Cerebellar cortex (tissue), 1 donor: Measurements from ENCODE around the gene EFNA5.

Experiments
- DNase-seq: peaks from one replicate; pipeline ENCODE4 v3.0.0-alpha.2; 2015; ENCODE audit warnings: low spot score

The EFNA5 gene

DNA sequence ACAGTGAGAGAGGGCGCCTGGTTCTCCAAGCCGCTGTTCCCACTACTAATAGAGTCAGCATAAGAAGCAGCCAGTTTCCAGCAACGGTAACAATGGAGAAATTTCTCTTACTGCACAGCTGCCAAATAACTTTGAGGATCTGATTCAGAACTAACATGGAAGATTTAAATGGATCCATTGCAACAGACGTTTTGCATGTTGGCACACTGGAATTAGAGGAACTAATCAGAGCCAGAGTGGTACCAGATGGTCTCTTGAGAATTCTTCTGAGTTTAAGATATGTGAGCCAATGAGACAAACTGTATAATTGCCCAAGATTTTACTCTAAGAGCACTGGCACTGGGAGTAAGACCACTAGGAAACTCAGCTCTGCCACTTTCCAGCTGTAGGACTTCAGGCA is 186.5 kb downstream of the EFNA5 start:
- no peak for DNase-seq

- DNase-seq, result no peak
Observed at GRCh38 chr5:107483231-107484024, 187.3 kb downstream of the EFNA5 start.

- no peak for DNase-seq
Observed at GRCh38 chr5:107478068-107478641, 192.6 kb downstream of the EFNA5 start.

GRCh38 chr5:107477492-107477891 is 193.2 kb downstream of the EFNA5 start:
- DNase-seq, result no peak

- no peak for DNase-seq
Observed at GRCh38 chr5:107476783-107477182, 194.0 kb downstream of the EFNA5 start.

- no peak for DNase-seq
Observed at GRCh38 chr5:107474716-107475489, 195.8 kb downstream of the EFNA5 start.

DNA sequence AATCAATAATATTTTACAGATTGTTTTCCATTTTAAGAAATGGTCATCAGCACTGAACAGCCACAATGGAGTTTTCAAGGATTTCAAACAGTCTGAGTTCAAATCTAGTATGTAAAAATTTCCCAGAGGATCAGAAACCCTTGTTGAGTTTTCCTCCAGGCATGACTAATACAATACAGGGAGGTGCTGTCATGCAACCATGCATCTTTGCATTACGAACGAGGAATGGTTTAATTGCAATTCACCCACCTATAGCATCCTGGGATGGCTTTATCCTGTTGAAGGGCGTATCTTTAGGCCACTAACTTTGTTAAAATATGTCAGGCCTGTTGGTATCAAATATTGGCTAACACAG is 196.4 kb downstream of the EFNA5 start:
- no peak for DNase-seq

- no peak for DNase-seq
Observed at GRCh38 chr5:107472620-107473064, 198.1 kb downstream of the EFNA5 start.

- no peak for DNase-seq
Observed at GRCh38 chr5:107470295-107470582, 200.5 kb downstream of the EFNA5 start.

DNA sequence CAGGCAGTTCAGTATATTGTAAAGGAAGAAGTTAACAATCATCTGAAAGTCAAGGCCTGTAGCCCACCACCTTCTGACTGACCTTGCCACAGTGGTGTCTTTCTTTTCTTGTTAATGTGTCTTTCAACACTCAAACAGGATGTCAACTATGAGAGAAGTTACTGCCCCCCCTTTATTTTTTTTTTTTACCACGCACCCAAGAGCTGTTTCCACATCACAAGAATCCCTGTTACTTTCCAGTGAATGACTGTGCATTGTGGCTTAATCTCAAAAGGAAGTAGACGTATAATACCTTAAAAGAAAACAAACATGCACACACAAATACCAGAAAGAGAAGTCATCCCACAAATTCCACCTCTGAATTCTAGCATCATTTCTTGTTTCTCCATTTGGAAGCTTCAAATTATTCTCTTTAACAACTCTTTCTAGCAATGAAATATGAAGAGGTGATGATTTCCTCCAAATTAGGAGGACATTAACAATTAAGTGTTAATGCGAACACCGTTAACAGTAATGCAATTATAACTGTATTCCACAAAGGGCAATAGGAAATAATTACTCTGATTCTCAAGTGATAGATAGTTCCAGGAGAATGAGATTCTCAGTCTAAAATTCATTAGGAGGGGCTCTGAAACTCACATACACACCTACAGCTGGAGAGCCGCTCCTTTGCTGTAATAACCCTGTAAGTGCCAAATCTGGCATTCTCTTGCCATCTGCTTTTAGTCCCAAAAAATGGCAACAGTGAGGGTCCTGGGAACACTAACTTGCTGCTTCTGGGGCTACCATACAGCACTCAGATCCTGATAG is 201.0 kb downstream of the EFNA5 start:
- DNase-seq, result no peak

DNA sequence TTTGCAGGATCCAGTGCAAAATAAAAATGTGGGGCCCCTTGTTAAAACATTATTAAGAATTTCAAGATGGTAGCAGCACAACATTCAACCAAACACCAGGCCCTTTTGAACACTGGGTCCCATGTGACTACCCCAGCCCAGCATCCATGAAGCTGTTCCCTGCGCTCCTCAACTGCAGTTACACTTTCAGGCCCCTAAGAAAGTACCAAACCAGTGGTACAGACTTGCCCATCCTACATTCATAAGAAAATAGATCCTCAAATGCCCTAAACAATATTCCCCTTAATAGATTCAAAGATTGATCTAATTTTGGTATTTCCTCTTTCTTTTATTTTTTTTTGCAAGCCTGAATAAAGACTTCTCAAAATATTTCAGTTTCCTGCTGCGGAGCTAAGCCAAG is 201.7 kb downstream of the EFNA5 start:
- DNase-seq, result no peak

DNA sequence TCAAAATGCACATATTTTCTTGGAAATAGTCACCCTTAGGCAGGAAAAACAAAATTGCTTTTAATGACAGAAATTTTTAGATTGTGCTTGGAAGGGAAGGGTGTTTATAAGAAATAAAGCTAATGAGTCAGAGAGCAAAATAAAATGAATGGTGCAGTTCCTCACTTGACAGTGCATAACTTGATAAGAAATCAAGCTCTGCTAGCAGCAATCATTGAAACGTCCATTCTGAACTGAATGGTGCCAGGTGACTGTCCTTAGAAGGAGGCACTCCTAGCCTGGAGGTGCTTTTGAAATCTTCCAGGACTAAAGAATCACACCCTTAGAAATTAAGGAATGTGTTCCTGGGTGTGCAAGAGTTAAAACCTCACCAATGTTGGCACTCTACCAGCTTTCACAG is 202.5 kb downstream of the EFNA5 start:
- no peak for DNase-seq

DNA sequence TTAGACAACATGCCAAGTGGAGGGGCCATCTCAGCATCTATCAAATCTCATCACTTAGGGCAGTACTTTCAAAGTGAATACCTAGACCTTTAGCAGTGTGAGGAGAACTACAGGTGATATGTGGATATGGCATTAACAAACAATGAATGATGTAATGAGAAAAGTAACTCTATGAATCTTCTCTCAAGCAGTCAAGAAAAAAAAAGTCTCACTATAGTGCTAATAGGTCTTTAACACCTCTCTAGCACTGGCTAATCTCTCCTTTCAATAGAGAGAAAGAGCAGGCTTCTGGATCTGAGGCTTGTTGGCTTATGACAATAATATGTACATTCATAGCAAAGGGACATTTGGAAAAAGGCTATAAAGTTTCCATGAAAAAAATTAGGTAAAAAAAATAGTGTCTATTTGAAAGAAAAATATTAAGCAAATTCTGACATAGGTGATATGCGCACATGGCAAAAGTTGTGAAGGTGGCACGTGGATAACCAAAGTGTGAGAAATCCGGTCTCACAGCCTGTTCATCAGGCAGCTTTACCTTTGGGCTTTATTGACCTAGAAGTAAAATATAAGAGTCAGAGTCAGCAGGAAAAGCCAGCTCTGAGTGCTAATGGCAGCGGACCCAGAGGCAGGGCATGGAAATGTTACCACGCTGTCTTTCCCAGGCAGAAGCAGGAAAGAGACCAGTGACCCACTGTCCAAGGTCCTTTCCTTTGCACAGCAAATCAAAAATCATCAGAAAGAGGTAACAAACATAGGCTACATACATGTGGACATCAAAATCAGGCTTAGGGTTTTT is 203.4 kb downstream of the EFNA5 start:
- no peak for DNase-seq

DNA sequence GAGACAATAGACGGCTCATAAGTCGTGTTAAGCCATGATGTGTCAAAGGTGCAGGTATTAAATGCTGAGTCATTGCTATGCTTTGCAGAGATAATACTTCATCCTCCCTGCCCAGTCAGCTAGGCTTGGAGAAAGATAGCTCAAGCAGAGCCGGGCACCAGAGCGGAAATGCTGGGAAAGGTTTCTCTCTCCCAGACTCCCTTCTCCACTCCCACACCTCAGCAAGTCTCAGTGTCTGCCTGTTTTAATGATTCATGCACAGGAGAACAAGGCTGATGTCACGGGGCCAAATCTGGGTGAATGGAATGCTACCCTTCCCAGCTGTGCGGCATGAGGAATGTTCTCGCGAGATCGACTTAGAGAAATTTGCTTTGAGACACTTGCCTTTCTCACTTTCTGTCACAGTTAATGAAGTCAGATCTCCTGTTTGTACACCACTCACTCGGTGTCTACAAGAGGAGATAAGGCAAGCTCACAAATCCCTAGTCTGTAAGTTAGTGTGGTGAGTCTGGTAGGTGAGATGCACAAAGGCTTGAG is 204.4 kb downstream of the EFNA5 start:
- no peak for DNase-seq

GRCh38 chr5:107464876-107465275 is 205.9 kb downstream of the EFNA5 start:
- DNase-seq, result no peak

DNA sequence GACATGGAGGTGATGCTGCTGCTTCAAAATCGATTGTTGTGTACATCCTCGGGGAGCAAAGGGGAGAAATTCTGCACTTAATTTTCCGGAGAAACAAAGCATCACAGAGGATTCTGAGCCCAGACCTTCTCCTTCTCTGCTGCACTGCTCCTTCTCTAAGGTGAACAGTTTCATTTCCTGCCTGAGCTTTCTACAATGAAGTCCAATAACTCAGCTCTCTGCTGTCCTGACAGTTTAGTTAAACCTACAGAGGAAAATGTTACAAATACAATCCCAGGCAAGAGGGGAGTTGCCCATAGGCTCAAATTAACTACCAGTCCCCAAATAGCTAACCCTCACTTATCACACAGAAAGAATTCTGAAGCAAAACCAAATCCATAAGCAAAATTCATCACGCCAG is 206.3 kb downstream of the EFNA5 start:
- no peak for DNase-seq

DNA sequence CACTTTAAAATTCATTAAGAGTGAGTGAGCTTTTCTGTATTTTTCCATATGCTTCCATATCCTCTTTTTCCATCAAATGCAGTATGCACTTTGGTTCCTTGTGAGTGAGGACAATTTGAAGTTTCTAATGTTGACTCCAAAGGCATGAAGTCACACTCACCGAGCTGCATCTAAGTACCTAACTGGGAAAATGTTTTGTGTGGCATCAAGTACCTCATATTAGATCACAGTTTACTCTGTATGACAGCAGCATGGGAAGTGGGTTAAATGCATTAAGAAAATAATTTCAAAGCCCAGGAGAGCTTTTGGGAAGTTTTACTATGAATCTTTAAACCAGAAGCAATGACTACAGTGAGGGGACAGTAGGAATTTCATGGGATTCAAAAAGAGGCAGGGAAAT is 207.0 kb downstream of the EFNA5 start:
- no peak for DNase-seq

DNA sequence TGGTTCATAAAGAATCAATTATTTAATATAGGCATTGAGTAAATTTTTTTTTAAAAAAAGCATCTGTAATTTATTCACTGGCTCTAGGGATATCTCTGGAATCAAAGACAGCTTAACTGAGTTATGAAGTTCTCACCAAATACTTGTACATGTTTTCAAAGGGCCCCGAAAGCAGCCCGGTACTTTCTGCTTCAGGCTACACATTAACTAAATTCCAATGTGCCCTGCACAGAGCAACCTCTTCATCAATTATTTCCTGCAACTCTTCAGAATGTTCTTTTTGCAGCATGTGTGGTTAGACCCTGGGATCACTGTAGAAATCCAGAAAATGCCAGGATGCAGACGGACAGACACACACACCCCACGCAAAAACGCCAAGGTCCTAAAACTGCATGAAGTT is 209.0 kb downstream of the EFNA5 start:
- DNase-seq, result no peak

GRCh38 chr5:107460789-107461188 is 209.9 kb downstream of the EFNA5 start:
- DNase-seq, result no peak

DNA sequence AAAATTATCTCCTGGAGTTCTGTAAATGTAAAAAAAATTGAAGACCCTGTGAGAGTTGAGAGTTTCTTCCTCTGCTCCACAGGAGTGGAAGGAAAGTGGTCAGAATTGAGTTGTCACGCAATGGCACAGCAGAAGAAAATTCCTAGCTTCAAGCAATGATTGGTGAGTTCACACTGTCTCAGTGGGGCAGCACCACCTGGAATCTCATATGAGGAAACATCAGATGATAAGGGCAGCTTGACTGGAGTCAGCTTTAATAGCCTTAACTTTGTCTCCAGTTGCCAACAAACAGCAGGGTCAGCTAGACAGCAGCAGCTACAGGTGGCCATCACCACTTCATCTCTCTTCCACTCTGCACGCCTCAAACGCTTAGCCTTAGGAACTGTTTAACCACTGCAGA is 211.1 kb downstream of the EFNA5 start:
- no peak for DNase-seq

GRCh38 chr5:107458322-107458721 is 212.4 kb downstream of the EFNA5 start:
- no peak for DNase-seq
